Trophoblast cell (in vitro differentiated cells and primary cell): ENCODE data around the gene LYPD3.
A peak's percentile ranks its signal among the peaks of the same experiment; 100 is the strongest.

Experiments used
- DNase-seq, 2 donors: peaks; one replicate each; pipeline ENCODE4 v3.0.0-alpha.2; 2016
- H2AFZ ChIP-seq: 2 replicates; pipeline ENCODE4 v1.6.1; 2013; ENCODE audit warnings: low read length, moderate library complexity, mild to moderate bottlenecking; ENCODE audit not compliant: insufficient read depth, poor library complexity
- H2AK5ac ChIP-seq: 2 replicates; pipeline ENCODE4 v1.6.1; 2013; ENCODE audit warnings: mild to moderate bottlenecking, low read length
- H2BK120ac ChIP-seq: 2 replicates; pipeline ENCODE4 v1.6.1; 2013; ENCODE audit warnings: low read length, mild to moderate bottlenecking, moderate library complexity; ENCODE audit not compliant: insufficient read depth, poor library complexity
- H2BK12ac ChIP-seq: 2 replicates; pipeline ENCODE4 v1.6.1; 2013; ENCODE audit warnings: mild to moderate bottlenecking, low read length, moderate library complexity
- H2BK5ac ChIP-seq: 2 replicates; pipeline ENCODE4 v1.6.1; 2013; ENCODE audit warnings: low read length, low read depth, moderate library complexity, mild to moderate bottlenecking; ENCODE audit not compliant: poor library complexity
- H3K14ac ChIP-seq: 2 replicates; pipeline ENCODE4 v1.6.1; 2013; ENCODE audit warnings: mild to moderate bottlenecking, low read length
- H3K18ac ChIP-seq: 2 replicates; pipeline ENCODE4 v1.6.1; 2013; ENCODE audit warnings: mild to moderate bottlenecking, low read length
- H3K23ac ChIP-seq: 2 replicates; pipeline ENCODE4 v1.6.1; 2013; ENCODE audit warnings: low read length
- H3K27ac ChIP-seq: 2 replicates; pipeline ENCODE4 v1.5.1; 2013; ENCODE audit warnings: low read depth, mild to moderate bottlenecking, inconsistent platforms, low read length, moderate library complexity
- H3K27me3 ChIP-seq: 2 replicates; pipeline ENCODE4 v1.6.1; 2013; ENCODE audit warnings: inconsistent platforms, mild to moderate bottlenecking, low read length, moderate library complexity; ENCODE audit not compliant: insufficient read depth
- H3K36me3 ChIP-seq, 2 experiments: 1 replicate in 1 of 2; 2 replicates in 1 of 2; pipeline ENCODE4 v1.6.1; 2013; ENCODE audit warnings: low read length in 2 of 2, mild to moderate bottlenecking in 2 of 2, moderate library complexity in 1 of 2; ENCODE audit not compliant: insufficient read depth in 2 of 2, control insufficient read depth in 1 of 2
- H3K4ac ChIP-seq: 2 replicates; pipeline ENCODE4 v1.6.1; 2013; ENCODE audit warnings: low read depth, mild to moderate bottlenecking, low read length, moderate library complexity
- H3K4me1 ChIP-seq, 2 experiments: 1 replicate in 1 of 2; 2 replicates in 1 of 2; pipeline ENCODE4 v1.6.1; 2013; ENCODE audit warnings: low read length in 2 of 2, mild to moderate bottlenecking in 2 of 2, moderate library complexity in 1 of 2; ENCODE audit not compliant: insufficient read depth in 2 of 2, control insufficient read depth in 1 of 2
- H3K4me2 ChIP-seq: 2 replicates; pipeline ENCODE4 v1.6.1; 2013; ENCODE audit warnings: inconsistent platforms, mild to moderate bottlenecking, low read length, moderate library complexity
- H3K4me3 ChIP-seq: 2 replicates; pipeline ENCODE4 v1.5.1; 2013; ENCODE audit warnings: mild to moderate bottlenecking, low read depth, low read length, inconsistent platforms
- H3K79me1 ChIP-seq: one replicate; pipeline ENCODE4 v1.6.1; 2013; ENCODE audit warnings: low read length
- H3K79me2 ChIP-seq: 2 replicates; pipeline ENCODE4 v1.6.1; 2013; ENCODE audit warnings: low read length, mild to moderate bottlenecking; ENCODE audit not compliant: control insufficient read depth, insufficient read depth, poor library complexity
- H3K9ac ChIP-seq: 2 replicates; pipeline ENCODE4 v1.6.1; 2013; ENCODE audit warnings: mild to moderate bottlenecking, low read length
- H3K9me3 ChIP-seq: 2 replicates; pipeline ENCODE4 v1.6.1; 2013; ENCODE audit warnings: low read depth, mild to moderate bottlenecking, control low read depth, inconsistent platforms, low read length; ENCODE audit not compliant: insufficient read depth
- H4K12ac ChIP-seq: 2 replicates; pipeline ENCODE4 v1.6.1; 2013; ENCODE audit warnings: low read depth, mild to moderate bottlenecking, low read length, moderate library complexity
- H4K8ac ChIP-seq: 2 replicates; pipeline ENCODE4 v1.6.1; 2013; ENCODE audit warnings: low read depth, mild to moderate bottlenecking, low read length, moderate library complexity
- H4K91ac ChIP-seq: one replicate; pipeline ENCODE4 v1.6.1; 2013; ENCODE audit warnings: low read depth, mild to moderate bottlenecking, low read length, moderate library complexity
- WGBS: extraction: QIAGEN DNeasy Blood & Tissue Kit; methylation state at CpG from one replicate; pipeline ENCODE4 v1.1.7; 2013; ENCODE audit warnings: missing lambda C conversion rate; ENCODE audit not compliant: insufficient read length, insufficient coverage; ENCODE audit errors: extremely low coverage; 5-methylcytosine and 5-hydroxymethylcytosine counted together

LYPD3 gene

GRCh38 chr19:43495082-43495481, 29.7 kb upstream of the LYPD3 start:
- Histone ChIP-seq H3K4ac (no peak overlapping the region), H2BK12ac (no peak overlapping the region), H2AK5ac (no peak overlapping the region), H3K79me1 (no peaks in the 10 kb centered on the region), H2BK120ac (no peak overlapping the region), H4K8ac (no peak overlapping the region), H3K27ac (no peak overlapping the region), H3K14ac (no peak overlapping the region), H3K18ac (no peak overlapping the region), H3K9ac (no peak overlapping the region), H3K27me3 (no peaks in the 10 kb centered on the region), H2AFZ (no peak overlapping the region), H3K23ac (no peak overlapping the region), H3K4me3 (no peak overlapping the region), H3K4me1 (peaks cover 4 to 5% of the 10 kb centered on the region in 2 experiments), H3K79me2 (no peaks in the 10 kb centered on the region), H3K4me2 (no peak overlapping the region), H3K9me3 (peaks cover 3% of the 10 kb centered on the region), H4K12ac (no peak overlapping the region), H4K91ac (no peak overlapping the region), H3K36me3 (peaks cover 26 to 28% of the 10 kb centered on the region in 2 experiments), H2BK5ac (no peak overlapping the region)
- WGBS: no CpG with 5 or more reads among the region's 8 CpGs
- DNase-seq: peak; percentile 59 to 66

GRCh38 chr19:43490759-43491158, 25.4 kb upstream of the LYPD3 start:
- Histone ChIP-seq H3K14ac (no peak overlapping the region), H2AFZ (no peak overlapping the region), H4K8ac (no peak overlapping the region), H3K23ac (no peak overlapping the region), H4K12ac (no peak overlapping the region), H3K9ac (no peak overlapping the region), H3K27ac (no peak overlapping the region), H3K4me3 (no peak overlapping the region), H2AK5ac (no peak overlapping the region), H2BK12ac (no peak overlapping the region), H3K36me3 (peaks cover 9 to 14% of the 10 kb centered on the region in 2 experiments), H3K4me1 (peaks cover 4 to 5% of the 10 kb centered on the region in 2 experiments), H2BK120ac (no peak overlapping the region), H3K4me2 (no peak overlapping the region), H3K4ac (no peak overlapping the region), H3K79me2 (no peaks in the 10 kb centered on the region), H3K9me3 (peaks cover 3% of the 10 kb centered on the region), H2BK5ac (no peak overlapping the region), H3K27me3 (no peaks in the 10 kb centered on the region), H4K91ac (no peak overlapping the region), H3K79me1 (no peaks in the 10 kb centered on the region), H3K18ac (no peak overlapping the region)
- no CpG with 5 or more reads among the region's 5 CpGs for WGBS
- no peak for DNase-seq

DNA sequence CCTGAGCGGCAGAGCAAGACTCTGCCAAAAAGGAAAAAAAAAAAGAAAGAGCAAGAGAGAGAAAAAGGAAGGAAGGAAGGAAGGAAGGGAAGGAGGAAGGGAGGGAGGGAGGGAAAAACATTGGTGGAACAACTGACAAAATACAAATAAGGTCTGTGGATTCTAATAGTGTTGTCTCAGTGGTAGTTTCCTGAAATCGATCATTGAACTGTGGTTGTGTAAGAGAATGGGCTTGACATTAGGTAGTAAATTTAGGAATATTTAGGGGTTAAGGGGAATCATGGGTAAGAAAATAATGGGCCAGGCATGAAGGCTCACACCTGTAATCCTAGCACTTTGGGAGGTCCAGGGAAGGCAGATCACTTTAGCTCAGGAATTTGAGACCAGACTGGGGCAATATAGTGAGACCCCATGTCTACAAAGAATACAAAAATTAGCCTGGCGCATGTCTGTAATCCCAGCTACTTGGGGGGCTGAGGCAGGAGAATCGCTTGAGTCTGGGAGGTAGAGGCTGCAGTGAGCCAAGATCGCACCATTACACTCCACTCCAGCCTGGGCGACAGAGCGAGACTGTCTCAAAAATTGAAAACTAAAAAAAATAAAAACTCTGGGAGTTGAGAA, 24.7 kb upstream of the LYPD3 start:
- Histone ChIP-seq H2AFZ (no peak overlapping the region), H3K36me3 (peaks cover 4 to 8% of the 10 kb centered on the region in 2 experiments), H3K4me3 (no peak overlapping the region), H3K27me3 (no peaks in the 10 kb centered on the region), H3K14ac (no peak overlapping the region), H4K12ac (no peak overlapping the region), H2AK5ac (no peak overlapping the region), H4K8ac (no peak overlapping the region), H3K4ac (no peak overlapping the region), H3K9me3 (peaks cover 3% of the 10 kb centered on the region), H3K18ac (no peak overlapping the region), H2BK12ac (no peak overlapping the region), H4K91ac (no peak overlapping the region), H3K4me1 (no peaks in the 10 kb centered on the region), H3K79me2 (no peaks in the 10 kb centered on the region), H3K27ac (no peak overlapping the region), H2BK120ac (no peak overlapping the region), H3K9ac (no peak overlapping the region), H3K4me2 (no peak overlapping the region), H3K23ac (no peak overlapping the region), H3K79me1 (no peaks in the 10 kb centered on the region), H2BK5ac (no peak overlapping the region)
- DNase-seq: no peak
- no CpG with 5 or more reads among the region's 7 CpGs for WGBS

- Histone ChIP-seq H3K4me2 (no peak overlapping the region), H3K9ac (no peak overlapping the region), H3K27ac (no peak overlapping the region), H3K4me3 (no peak overlapping the region), H3K23ac (no peak overlapping the region), H2BK120ac (no peak overlapping the region), H3K79me2 (no peaks in the 10 kb centered on the region), H3K18ac (no peak overlapping the region), H2AFZ (no peak overlapping the region), H3K36me3 (peaks cover under 1 to 3% of the 10 kb centered on the region in 2 experiments), H2BK12ac (no peak overlapping the region), H4K8ac (no peak overlapping the region), H3K4ac (no peak overlapping the region), H2AK5ac (no peak overlapping the region), H2BK5ac (no peak overlapping the region), H3K9me3 (no peaks in the 10 kb centered on the region), H4K91ac (no peak overlapping the region), H3K27me3 (no peaks in the 10 kb centered on the region), H3K79me1 (no peaks in the 10 kb centered on the region), H4K12ac (no peak overlapping the region), H3K14ac (no peak overlapping the region), H3K4me1 (no peaks in the 10 kb centered on the region)
- no CpG with 5 or more reads among the region's 5 CpGs for WGBS
- no peak for DNase-seq
These were observed 23.9 kb upstream of the LYPD3 start for GRCh38 chr19:43489310-43489709.
